Epithelial cell of prostate (primary cell): ENCODE data around the gene SAA1.

ENCODE experiments used
- DNase-seq: peaks from one replicate; pipeline ENCODE4 v3.0.0-alpha.2; 2011; ENCODE audit warnings: low read depth, low spot score
- H3K27ac ChIP-seq: fragments of 450-650 bp; 2 replicates; pipeline ENCODE4 v1.5.1; 2017; ENCODE audit warnings: mild to moderate bottlenecking

Gene SAA1

DNA sequence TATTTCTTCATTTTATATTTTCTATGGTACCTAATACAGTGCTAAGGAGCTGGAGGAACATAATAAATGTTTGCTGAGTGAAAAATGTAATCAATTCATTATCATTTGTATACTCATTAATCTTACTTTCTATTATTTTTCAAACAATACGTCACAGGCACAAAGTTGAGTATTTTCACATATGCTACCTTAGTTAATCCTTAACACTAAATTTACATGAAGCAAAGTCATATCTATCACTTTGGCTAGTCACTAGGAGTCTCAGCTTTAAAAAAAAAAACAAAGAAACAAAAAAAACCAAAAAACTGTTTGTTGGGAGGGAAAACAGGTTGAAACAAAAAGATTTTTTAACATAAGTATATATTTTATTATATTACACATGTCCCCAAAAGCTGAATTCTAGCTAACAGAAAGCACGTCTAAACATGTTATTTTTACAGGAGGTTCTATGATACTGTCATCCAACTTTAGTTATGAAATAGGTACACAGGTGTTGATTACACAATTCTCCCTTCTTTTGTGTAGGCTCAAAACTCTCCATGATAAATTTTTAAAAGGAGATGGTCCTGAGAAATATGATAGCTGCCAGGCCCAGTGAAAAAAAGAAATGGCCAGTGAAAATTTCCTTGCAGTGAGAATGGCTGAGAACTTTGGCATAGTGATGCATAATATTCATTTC, 41.5 kb downstream of the SAA1 start:
- H3K27ac ChIP-seq: peak overlapping the region; percentile 47
- no peak for DNase-seq

DNA sequence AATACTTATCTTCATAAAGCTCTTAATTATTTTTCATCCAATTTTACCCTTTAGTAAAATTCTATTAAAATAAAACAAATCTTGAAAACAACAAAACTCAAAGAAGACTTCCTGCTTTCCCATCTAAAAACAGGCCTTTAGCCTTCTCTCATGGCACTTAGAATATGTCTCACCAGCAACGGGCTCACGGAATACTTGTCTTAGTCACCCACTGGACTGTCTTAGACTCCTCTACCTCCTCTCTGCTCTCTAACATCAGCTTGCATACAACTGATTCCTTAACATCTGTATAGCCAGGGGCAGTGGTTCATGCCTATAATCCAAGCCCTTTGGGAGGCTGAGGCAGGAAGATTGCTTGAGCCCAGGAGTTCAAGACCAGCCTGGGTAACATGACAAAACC, 42.2 kb downstream of the SAA1 start:
- peak overlapping the region; percentile 47 for H3K27ac ChIP-seq
- no peak for DNase-seq

DNA sequence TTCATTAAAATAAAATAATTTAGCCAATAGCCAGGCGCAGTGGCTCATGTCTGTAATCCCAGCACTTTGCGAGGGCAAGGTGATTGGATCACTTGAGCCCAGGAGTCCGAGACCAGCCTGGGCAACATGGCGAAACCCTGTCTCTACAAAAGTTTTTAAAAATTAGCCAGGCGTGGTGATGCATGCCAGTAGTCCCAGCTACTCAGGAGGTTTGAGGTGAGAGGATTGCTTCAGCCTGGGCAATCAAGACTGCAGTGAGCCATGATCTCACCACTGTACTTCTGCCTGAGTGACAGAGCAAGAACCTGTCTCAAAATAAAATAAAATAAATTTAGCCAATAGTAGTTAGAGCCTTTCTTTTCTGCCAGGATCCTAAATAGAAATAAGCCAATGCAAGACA, 43.6 kb downstream of the SAA1 start:
- DNase-seq: no peak
- H3K27ac ChIP-seq: no peak overlapping the region

DNA sequence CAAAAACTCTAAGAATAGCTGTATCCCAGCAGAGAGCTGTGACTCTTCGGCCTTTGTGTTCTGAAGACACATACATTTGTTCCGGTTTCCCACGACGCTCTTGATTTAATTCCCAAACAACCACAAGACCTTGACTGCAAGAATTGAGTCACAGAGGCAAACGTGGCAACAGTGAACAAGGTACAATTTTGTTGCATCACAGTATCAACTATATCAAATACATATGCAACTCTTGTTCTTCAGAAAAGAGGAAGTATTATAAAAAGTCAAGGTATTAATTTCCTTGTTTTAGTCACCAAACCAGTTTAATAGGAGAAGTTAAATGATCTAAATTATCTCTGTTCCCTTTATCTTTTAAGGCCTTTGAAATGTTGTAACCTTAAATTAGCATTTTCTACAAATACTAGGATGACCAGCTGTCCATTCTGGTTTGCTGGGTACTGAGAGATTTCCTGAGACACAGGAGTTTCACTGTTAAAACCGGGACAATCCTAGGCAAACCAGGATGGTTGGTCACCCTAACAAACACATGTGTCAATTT, 44.8 kb downstream of the SAA1 start:
- peak overlapping the region; percentile 73 for H3K27ac ChIP-seq
- DNase-seq: peak; percentile 75

DNA sequence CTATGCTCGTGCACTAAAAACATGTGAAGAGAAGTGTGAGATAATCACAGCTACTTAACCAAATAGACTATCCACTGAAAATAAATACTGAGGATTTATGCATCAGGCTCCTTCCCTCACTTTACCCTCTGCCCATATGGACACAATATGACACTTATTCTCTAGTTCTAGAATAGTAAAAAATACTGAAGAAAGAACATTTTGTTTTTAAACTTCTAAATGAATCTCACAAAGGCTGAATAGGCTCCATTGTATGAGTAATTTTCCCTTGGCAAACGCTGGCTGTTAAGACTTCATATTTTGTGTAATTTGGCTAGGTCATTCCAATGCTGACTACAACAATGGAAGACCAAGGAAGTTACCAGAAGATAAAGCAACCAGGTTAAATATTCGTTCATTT, 45.9 kb downstream of the SAA1 start:
- no peak for DNase-seq
- peak overlapping the region; percentile 73 for H3K27ac ChIP-seq

DNA sequence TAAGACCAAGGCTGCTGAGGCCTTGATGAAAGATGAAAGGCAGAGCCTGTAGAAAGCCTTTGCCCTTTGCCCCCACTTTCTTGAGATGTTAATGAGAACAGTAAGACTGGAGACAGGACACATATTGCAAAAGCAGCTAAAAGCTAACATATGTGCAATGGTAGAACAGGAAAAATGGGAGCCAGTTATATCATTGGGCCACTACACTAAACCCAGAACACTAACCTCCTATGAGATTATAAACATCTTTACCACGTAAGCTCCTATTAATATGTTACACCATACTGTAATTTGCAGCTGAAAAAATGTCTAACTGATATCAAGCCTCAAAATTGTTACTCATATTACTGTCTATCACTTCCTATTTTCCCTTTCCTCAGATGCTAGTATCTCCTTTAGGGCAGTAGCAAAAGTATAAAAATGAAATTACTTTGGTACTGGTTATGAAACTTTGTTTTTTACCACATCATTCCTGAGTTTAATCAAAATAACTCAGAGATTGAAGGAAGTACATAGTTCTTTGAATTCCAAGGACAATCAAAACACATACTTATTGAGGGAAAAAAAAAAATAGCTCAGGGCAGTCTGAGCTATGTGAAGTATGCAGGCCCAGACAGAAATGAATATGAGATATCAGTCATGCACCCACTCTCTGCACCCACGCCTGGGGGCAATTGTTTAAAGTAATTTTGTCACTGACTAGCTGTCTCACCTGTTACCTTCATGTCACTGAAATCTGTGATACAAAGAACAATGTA, 46.8 kb downstream of the SAA1 start:
- H3K27ac ChIP-seq: peak overlapping the region; percentile 73
- no peak for DNase-seq

DNA sequence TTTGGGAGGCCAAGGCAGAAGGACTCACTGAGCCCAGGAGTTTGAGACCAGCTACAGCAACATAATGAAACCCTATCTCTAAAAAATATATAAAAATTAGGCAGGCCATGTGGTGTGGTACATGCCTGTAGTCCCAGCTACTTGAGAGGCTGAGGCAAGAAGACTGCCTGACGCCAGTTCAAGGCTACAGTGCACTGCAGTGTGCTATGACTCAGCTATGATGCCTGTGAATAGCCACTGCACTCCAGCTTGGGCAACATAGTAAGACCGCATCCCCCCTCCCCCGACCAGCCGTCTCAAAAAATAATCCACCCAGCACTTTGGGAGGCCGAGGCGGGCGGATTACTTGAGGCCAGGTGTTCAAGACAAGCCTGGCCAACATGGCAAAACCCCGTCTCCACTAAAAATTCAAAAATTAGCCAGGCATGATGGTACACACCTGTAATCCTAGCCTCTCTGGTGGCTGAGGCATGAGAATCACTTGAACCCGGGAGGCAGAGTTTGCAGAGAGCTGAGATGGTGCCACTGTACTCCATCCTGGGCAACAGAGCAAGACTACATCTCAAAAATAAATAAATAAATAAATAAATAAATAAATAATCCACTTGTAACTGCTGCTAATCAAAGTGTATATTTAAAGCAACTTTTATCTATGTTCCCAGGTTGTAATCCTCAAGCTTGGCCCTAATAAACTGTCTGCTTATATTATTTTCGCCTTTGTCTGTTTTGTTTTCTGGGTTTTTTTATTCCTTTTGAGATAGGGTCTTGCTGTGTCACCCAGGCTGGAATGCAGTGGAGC, 48.1 kb downstream of the SAA1 start:
- H3K27ac ChIP-seq: peak overlapping the region; percentile 73
- DNase-seq: no peak

DNA sequence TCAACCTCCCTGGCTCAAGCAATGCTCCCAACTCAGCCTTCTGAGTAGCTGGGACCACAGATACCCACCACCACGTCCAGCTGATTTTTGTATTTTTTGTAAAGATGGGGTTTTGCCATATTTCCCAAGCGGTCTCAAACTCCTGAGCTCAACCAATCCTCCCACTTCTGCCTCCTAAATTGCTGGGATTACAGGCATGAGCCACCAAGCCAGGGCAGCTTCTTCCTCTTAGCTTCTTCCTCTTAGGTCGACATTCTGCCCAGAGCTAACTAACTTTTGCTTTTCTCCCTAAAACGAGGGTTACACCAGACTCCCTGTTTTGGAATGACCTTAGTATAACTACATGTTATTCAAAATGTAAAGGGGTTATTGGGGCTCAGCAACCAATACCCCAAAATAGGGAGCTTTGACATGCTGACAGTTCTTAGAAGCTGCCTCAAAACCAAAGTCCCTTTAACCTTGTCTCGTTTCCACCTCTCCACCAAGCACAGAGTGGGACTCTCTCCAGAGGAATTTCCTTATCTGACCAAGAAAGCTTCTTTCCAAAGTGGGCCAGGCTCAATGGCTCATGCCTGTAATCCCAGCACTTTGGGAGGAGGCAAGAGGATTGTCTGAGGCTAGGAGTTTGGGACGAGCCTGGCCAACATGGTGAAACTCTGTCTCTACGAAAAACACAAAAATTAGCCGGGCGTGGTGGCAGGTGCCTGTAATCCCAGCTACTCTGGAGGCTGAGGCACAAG, 48.9 kb downstream of the SAA1 start:
- no peak overlapping the region for H3K27ac ChIP-seq
- DNase-seq: no peak

DNA sequence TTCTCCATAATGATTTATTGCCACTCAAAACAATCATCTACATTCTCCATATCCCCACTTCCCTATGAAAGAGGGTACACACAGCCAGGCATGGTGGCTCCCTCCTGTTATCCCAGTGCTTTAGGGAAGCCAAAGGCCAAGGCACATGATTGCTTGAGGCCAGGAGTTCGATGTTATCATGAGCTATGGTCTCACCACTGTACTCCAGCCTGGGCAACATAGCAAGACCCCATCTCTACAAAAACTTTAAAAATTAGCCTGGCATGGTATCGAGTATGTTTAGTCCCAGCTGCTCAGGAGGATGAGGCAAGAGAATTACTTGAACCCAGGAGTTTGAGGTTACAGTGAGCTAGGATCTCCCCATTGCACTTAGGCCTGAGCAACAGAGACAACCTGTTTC, 49.8 kb downstream of the SAA1 start:
- H3K27ac ChIP-seq: no peak overlapping the region
- DNase-seq: no peak

DNA sequence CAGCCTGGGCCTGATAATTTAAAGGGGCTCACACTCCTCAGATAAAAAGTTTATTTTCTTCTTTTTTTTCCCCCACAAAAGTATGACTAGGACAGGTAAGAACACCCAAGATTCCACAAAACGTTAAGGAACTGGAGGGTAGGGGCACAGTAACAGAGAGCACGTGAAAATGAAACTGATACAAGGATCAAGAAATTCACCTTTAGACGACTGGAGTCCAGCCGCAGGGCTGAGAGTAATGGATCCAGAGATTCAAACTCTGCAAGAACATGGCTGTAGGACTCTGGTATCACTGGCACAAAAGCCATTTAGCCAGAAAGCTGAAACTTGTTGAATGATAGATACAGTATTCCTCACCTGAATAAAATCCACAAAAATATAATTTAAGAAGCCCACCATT, 51.5 kb downstream of the SAA1 start:
- no peak overlapping the region for H3K27ac ChIP-seq
- DNase-seq: no peak
